Thyroid gland (tissue), 4 donors: ENCODE measurements around the gene SNRPD3. TPM values are rescaled to one million over a fixed set of nuclear protein-coding genes. Genes with fewer than 3 reads are reported as not detected.
"Not testable (repeated sequence)": the region's sequence is repeated elsewhere in the genome, so short reads cannot be mapped to it uniquely, and the experiment has no call there.

Experiments
- DNase-seq, 2 donors: peaks; one replicate each; pipeline ENCODE4 v3.0.0-alpha.2; 2019
- H3K27ac ChIP-seq, 3 donors: fragments of 200-600 bp; sonication (generic); 1 replicate in 2 of 3; 2 replicates in 1 of 3; pipeline ENCODE4 v1.5.1; 2016 to 2019; ENCODE audit warnings: mild to moderate bottlenecking in 1 of 3, moderate library complexity in 1 of 3
- H3K27me3 ChIP-seq: fragments of 200-600 bp; sonication (generic); one replicate; pipeline ENCODE4 v1.5.1; 2019
- H3K36me3 ChIP-seq, 2 donors: fragments of 200-600 bp; sonication (generic); one replicate each; pipeline ENCODE4 v1.5.1; 2016 to 2019
- H3K4me1 ChIP-seq, 2 donors: fragments of 200-600 bp; sonication (generic); one replicate each; pipeline ENCODE4 v1.5.1; 2017 to 2019
- H3K4me3 ChIP-seq, 3 donors: fragments of 200-600 bp; sonication (generic); replicated peaks in 1 of 3; 1 replicate in 2 of 3; 2 replicates in 1 of 3; pipeline ENCODE4 v1.5.1; 2016; ENCODE audit warnings: mild to moderate bottlenecking in 1 of 3
- H3K9me3 ChIP-seq: fragments of 200-600 bp; sonication (generic); one replicate; pipeline ENCODE4 v1.5.1; 2017
- CTCF ChIP-seq, 6 experiments: fragments of 200-600 bp in 3 of 6; fragments of 450-650 bp in 3 of 6; sonication (generic) in 3 of 6; IDR thresholded peaks; one replicate each; pipeline ENCODE4 v1.5.1; 2016 to 2019; ENCODE audit warnings: antibody characterized with exemption in 6 of 6, mild to moderate bottlenecking in 2 of 6, inconsistent platforms in 1 of 6, moderate library complexity in 1 of 6
- POLR2A ChIP-seq, 2 donors: fragments of 450-650 bp; IDR thresholded peaks; one replicate each; pipeline ENCODE4 v1.6.1; 2017; ENCODE audit warnings: antibody characterized with exemption in 2 of 2, mild to moderate bottlenecking in 2 of 2, moderate library complexity in 1 of 2
- WGBS, 2 donors: methylation state at CpG; one replicate each; pipeline ENCODE4 v1.1.5; 2017; 5-methylcytosine and 5-hydroxymethylcytosine counted together
- intact Hi-C: fragments of 100-400 bp; cut with DNase I; formaldehyde crosslinking; loops from one replicate; pipeline ENCODE4 v1.15.1; 2023
- total RNA-seq, 4 donors: library from RNA; depleted of rRNA; stranded (reverse); fragments of >200 nt; gene quantifications; one replicate each; pipeline ENCODE4 v1.2.3, GENCODE V29; 2016

Gene SNRPD3
- total RNA-seq, 4 donors from 2014 or later = 96.9 to 216 (median 145) TPM

- no peaks in the 10 kb centered on the region for H3K27me3 ChIP-seq
- peaks cover 10 to 15% of the 10 kb centered on the region in 2 donors for H3K4me1 ChIP-seq
- peaks cover 18 to 20% of the 10 kb centered on the region in 2 donors for H3K36me3 ChIP-seq
- intact Hi-C loops = no loop called here
- H3K4me3 ChIP-seq = no peak overlapping the region
- 85 to 90% methylated on average over 6 of the region's 6 CpGs for WGBS, 2 donors
- no peak for TF ChIP-seq CTCF (IDR thresholded peaks at IDR 0.05)
- no peak for TF ChIP-seq POLR2A (IDR thresholded peaks at IDR 0.05)
- H3K27ac ChIP-seq = no peak overlapping the region
- DNase-seq = no peak
- no peaks in the 10 kb centered on the region for H3K9me3 ChIP-seq
These were observed 4.8 kb upstream of the SNRPD3 start for GRCh38 chr22:24550902-24551435.

GRCh38 chr22:24552503-24553286 is 3.1 kb upstream of the SNRPD3 start:
- intact Hi-C loops, H3K9me3 ChIP-seq, DNase-seq, H3K36me3 ChIP-seq, H3K4me3 ChIP-seq, H3K27me3 ChIP-seq, H3K27ac ChIP-seq: not testable (repeated sequence)
- 90 to 92% methylated on average over 10 of the region's 10 CpGs for WGBS, 2 donors
- peaks cover 22 to 27% of the 10 kb centered on the region in 2 donors for H3K4me1 ChIP-seq

- Histone ChIP-seq H3K27me3 (no peaks in the 10 kb centered on the region), H3K4me1 (peaks cover 22 to 27% of the 10 kb centered on the region in 2 donors), H3K27ac (peak overlapping the region in 1 of 3 donors; percentile 86), H3K9me3 (no peaks in the 10 kb centered on the region), H3K4me3 (peak overlapping the region; percentile 74 to 99 (median 96)), H3K36me3 (peaks cover under 1 to 3% of the 10 kb centered on the region in 2 donors)
- no peak for DNase-seq
- intact Hi-C loops = no loop called here
- no peak for TF ChIP-seq CTCF (IDR thresholded peaks at IDR 0.05)
- TF ChIP-seq POLR2A (IDR thresholded peaks at IDR 0.05) = no peak
- 53 to 69% methylated on average over 9 to 11 of the region's 12 CpGs for WGBS, 2 donors
These were observed 2.0 kb upstream of the SNRPD3 start for GRCh38 chr22:24553597-24554312.

GRCh38 chr22:24554313-24555164 is 1.3 kb upstream of the SNRPD3 start, which contains the start of gene GUCD1:
Gene GUCD1, minus strand, starts transcription at chr22:24555138. Its CDS starts 147 bp downstream, at chr22:24554991.
- peak; percentile 11 to 30 for DNase-seq
- Histone ChIP-seq H3K4me1 (peaks cover 22 to 27% of the 10 kb centered on the region in 2 donors), H3K4me3 (peak within 1 kb of the TSS; percentile 77 to 99 (median 97)), H3K9me3 (no peaks in the 10 kb centered on the region), H3K27ac (peak within 1 kb of the TSS; percentile 91 to 99 (median 98)), H3K36me3 (peaks cover 8 to 11% of the 10 kb centered on the region in 2 donors), H3K27me3 (no peaks in the 10 kb centered on the region)
- TF ChIP-seq POLR2A (IDR thresholded peaks at IDR 0.05) (peak; percentile 56 to 75), CTCF (IDR thresholded peaks at IDR 0.05) (no peak)
- 0 to 3% methylated on average over 14 to 15 of the region's 64 CpGs for WGBS, 2 donors
- intact Hi-C loops = no loop called here

GRCh38 chr22:24559471-24559870 is 3.7 kb downstream of the SNRPD3 start:
- Histone ChIP-seq H3K27ac (no peak overlapping the region), H3K9me3 (no peaks in the 10 kb centered on the region), H3K36me3 (peaks cover 14 to 20% of the 10 kb centered on the region in 2 donors), H3K27me3 (no peaks in the 10 kb centered on the region), H3K4me1 (peaks cover 12% of the 10 kb centered on the region in 2 donors), H3K4me3 (no peak overlapping the region)
- intact Hi-C loops = no loop called here
- 66 to 78% methylated on average over 4 of the region's 4 CpGs for WGBS, 2 donors
- DNase-seq = no peak
- TF ChIP-seq POLR2A (IDR thresholded peaks at IDR 0.05) (no peak), CTCF (IDR thresholded peaks at IDR 0.05) (no peak)
